ENCODE results near the gene ALG9.

ALG9 gene

GRCh38 chr11:111762981-111763643 lies 108.3 kb downstream of the ALG9 start:
- no peak for DNase-seq

GRCh38 chr11:111762526-111762925 lies 108.9 kb downstream of the ALG9 start:
- no peak for DNase-seq

DNA sequence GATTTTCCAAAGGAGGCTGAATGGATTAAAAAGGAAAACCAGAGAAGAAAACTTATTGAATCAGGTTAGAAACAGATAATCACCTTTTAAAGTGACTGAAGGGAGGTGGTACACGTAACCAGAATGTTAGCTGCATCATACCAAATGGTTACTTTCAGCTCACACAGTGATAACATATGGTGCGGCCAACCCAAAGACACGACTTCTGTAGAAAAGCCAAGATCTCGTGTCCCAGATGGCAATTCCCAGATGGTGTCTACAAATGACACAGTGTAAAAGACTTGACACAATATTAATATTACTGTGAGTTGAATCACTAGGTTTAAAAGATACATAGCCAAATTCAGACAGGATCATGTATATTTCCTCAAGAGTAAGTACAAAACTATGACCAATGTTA lies 110.3 kb downstream of the ALG9 start:
- no peak for DNase-seq

GRCh38 chr11:111759778-111760407 lies 111.5 kb downstream of the ALG9 start:
- DNase-seq = no peak

DNA sequence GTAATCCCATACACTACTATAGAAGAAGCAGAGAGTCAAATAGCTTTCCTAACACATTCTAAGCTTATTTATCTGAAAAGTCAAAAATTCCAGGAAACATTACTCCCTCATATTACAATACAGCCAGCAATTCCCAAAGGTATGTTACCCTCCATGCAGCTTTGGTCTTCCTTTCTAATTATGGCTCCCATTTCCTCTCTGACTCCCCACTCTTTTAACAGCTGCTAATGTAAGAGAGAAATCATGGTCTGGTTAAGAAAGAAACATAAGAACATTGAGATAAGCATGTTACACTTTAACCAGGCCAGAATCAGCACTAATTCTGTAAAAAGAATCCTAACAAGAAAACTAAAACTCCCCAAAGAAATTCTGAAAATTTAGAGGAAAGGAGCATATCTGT lies 112.0 kb downstream of the ALG9 start:
- DNase-seq = no peak

GRCh38 chr11:111756097-111756496 lies 115.3 kb downstream of the ALG9 start:
- no peak for DNase-seq

- DNase-seq = no peak
Measured at GRCh38 chr11:111749646-111750045, 121.7 kb downstream of the ALG9 start.

DNA sequence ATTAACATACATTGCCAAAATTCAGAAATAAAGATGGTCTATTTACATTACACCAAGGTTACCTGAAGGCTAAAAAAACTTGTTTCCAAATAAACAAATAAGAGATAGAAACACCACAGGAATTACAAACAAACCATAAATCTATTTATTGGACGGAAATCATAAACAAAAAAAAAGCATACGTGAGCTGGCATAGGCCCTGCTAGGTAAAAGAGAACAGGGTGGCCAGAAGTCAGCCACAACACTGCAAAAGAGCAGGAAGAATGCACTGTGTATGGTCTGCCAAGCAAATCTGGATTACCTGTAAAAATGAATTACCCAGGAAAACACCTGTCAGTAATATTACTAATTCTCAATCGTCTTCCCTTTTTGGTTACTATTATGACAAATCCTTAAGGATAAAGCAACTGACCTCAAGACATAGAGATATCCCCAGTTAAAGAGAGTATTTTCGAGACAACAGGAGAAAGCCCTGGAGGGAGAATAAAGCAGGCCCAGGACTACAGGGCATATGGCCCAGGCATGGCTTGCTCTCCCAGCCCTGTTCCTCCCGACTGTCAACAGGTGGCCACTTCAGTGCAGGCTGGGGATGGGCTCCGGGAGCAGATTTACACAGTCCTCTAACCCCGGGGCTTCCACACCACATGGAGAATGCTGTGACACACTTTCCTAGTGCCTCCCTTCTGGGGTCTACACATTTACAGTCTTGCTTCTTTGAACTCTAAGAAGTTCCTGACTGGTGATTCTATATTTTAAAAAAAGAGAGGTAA lies 123.2 kb downstream of the ALG9 start:
- no peak for DNase-seq

DNA sequence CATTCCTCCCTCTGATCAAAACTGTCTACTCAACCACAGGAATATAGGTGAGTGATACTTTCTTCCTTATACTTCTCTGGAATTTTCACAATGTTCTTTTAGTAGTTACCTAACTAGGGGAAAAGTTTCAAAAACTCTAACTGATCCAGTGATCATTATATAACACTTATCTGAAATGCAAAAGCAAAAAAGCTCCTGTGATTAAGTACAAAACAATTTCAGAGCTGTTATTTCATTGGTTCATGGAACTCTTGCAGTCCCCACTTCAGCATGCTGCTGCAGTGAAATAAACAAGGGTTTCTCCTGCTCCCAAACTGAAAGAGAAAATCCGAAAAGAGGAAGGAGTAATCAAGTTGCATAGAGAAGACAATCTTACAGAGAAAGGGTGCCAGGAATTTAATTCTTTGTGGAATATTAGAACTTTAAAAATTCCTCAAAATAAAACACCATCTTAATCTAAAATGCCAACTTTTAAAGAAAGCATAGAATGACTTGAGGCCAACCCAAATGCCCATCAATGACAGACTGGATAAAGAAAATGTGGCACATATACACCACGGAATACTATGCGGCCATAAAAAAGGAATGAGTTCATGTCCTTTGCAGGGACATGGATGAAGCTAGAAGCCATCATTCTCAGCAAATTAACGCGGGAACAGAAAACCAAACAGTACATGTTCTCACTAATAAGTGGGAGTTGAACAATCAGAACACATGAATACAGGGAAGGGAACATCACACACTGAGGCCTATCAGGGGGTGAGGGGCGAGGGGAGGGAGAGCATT lies 125.5 kb downstream of the ALG9 start:
- DNase-seq = no peak

DNA sequence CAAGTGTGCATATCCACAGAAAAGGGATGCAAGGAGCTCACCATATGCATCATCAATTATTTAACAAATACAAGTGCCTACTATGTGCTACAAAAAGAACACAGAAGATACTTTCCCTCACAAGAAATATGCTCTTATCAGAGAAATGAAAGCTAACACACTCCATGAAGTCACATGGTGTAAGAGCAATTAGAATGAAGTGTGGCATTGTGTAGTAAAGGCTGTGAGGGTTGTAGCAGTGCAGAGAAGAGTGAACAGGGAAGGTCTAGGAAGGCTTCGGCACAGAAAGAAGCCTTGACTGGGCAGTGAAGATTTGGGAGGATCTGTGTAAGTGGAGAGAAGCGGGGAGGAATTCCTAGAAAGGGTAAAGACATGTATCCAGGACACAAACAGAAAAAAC lies 127.7 kb downstream of the ALG9 start:
- DNase-seq = no peak

DNA sequence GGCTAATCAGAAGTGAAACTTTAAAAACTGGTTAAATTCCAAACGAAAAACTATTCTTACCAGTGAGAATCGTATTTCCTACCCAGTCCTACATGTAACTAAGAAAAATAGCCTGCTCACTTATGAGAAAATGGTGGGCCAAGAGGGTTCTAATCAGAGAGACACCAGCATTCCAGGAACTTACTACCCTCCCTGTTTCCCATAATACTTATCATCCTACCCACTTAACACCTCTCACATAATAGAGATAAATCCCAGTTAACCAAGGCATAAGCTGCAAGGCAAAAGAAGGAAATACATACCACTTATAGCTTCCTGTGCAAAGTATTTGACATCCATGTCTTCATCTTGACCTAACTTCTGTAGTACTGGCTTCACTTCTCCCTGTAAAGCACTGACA lies 129.6 kb downstream of the ALG9 start:
- DNase-seq = no peak

- DNase-seq = no peak
Measured at GRCh38 chr11:111739299-111739698, 132.1 kb downstream of the ALG9 start.

DNA sequence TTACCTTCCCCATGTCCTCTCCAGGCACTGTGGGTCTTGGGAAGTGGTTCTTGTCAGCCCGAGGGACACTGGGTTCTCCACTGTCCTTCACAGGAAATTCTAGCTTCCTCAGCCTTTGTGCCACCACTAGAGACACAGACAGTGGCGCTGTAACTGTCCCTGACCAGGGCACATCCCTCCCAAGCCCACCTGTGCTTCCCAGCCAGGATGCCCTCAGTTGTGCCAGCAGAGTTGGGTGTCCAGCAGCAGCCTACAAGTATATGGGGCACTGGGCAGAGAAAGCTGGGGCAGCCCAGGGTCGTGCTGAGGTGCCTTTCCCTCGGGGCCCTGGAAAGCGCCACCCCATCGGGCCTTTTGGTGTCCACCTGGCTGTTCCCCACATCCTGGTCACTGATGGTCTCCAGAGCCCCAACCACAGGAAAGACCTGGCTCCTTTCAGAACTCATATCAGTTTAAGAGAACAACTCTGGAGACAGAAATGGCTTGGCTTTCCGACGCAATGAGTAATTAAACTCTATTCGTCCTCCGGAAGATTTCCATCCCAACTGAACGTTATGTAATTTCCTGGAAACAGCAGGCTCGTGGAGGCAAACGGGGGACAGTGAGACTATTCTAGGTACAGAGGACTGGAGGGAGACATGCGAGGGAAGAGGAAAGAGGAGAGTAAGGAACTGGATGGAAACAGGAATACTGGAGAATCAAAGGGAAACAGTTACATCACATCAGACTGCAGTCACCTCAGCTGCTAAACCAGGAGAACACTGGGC lies 133.8 kb downstream of the ALG9 start:
- DNase-seq = no peak

GRCh38 chr11:111736621-111737443 lies 134.5 kb downstream of the ALG9 start:
- no peak for DNase-seq
